NCI-H1092 (cell line): ENCODE data around the gene MDFI.

Experiments
- DNase-seq: peaks from one replicate; lab custom pipeline; 2025; lab: John Stamatoyannopoulos, UW

MDFI gene

DNA sequence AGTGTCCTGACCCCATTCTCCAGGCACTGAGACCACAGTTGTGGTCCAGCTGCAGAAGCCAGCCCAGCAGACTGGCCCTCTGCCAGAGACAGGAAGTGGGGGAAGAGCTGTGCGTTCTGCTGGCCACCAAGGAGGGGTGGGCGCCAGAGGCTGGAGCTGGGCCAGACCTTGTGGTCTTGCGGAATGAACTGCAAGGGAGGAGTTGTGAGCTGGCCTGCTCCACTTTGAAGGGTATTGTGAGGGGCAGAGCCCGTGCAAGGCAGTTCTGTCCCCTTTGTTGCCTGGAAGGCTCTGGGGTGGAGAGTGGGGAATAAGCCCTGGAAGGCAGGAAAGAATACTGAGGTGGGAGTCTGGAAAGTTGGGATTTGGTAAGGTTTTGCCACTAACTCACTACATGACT is 3.6 kb upstream of the MDFI start:
- no peak for DNase-seq

DNA sequence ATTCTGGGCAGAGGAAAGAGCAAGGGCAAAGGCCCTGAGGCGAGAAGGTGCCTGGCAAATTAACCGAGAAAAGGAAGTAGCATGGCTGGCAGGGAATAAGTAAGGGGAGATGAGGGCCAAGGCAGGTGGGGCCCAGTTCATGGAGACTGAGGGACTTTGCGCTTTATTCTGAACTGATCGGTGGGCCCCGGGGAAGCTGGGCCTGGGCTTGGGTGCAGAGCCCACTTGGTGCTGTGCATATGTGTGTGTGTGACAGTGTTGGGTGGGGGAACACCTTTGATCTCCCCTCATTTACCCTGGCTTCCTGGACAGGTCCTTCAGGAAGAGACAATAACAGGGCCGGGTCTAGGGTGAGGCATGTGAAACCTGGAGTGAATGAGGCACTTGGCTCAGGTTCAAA is 2.9 kb upstream of the MDFI start:
- no peak for DNase-seq

DNA sequence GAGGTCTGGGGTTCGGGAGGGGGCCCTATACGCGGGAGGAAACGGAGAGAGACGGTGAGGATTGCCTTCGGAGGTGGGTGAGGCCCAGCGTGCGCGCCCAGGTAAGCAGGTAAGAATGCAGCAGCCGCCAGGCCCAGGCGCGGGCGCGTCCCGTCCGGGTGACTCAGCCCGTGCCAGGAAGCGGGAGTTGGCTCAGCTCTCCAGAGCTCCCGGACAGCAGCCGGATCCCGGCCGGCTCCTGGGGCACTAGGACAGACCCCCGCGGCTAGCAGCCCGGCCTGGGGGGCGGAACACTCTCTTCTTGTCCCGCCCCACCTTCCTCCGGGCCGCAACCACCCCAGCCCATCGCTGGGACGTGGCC is 1.5 kb upstream of the MDFI start:
- DNase-seq, result no peak

DNA sequence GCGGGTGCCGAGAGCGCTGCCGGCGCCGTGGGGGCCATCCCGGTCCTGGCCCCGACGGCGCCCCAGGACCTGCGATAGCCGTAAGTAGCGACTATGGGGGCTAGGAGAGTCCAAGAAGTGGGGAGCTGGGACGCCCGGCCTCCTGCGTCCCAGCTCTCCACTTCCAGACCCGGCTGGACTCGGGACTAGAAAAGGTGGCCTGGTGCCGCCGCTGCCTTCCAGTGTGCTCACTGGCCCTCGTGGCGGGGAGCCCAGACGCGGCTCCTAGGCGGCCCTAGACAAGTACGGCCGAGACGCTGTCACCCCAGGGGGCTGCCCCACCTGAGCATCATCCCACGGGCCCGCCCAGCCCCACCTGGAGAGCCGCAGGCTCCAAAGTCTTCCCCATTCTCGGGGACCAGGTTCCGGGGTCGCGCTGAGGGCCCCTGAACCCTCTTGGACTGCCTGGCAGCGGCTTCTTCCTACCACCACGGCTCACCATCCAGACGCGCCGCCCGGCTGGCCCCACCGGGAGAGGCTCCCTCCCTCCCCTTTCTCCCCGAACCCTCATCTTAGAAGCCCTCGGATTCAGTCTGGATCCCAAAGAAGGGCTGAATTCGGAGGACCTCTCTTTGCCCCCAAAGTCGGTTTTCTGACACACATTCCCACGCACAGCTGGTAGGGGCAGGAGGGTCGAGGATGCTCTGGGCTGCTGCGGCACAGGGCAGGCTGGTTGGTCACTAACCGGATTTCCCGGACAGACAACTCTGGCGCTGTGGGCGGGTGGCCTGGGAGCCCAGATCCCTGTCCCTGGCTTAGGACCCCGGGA is 870 bp upstream of the MDFI start:
- no peak for DNase-seq

DNA sequence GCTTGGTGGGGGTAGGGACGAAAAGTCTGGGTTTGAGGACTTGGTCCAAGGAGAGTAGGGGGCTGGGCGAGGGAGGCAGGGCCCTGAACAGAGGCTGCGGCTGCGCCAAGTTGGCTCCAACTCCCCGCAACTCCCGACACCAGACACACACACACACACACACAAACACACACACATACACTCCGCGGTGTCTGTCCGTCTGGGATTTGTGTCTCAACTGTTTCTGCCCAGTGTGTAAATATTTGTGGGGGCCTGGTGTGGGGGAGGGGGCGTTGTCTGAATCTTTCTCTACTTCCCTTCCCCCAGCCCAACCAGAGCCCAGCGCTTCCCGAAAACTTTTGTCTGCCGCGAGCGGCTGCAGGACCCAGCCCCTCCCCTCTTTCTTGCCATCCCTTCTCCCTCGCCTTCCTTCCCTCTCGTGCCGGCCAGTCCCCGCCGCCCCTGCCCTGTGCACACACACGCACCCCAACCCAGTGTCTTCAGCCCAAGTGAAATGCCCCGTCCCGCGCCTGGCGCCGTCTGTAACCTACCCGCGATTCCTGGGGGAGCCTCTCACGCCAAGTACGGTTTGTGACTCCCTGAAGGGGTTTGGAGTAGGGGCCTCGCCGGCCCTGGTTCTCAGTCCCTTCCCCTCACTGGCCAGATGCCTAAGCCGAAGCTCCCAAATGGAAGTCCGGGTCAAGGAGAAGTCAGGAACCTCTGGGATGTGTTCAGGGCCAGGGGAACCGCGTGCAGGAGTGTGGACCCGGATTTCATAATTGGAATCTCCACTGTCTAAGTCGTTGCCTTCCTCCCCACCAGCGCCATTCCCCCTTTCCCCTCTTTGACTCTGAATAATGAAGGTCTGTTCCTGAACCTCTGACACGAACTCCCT is 904 bp downstream of the MDFI start:
- DNase-seq, result no peak

DNA sequence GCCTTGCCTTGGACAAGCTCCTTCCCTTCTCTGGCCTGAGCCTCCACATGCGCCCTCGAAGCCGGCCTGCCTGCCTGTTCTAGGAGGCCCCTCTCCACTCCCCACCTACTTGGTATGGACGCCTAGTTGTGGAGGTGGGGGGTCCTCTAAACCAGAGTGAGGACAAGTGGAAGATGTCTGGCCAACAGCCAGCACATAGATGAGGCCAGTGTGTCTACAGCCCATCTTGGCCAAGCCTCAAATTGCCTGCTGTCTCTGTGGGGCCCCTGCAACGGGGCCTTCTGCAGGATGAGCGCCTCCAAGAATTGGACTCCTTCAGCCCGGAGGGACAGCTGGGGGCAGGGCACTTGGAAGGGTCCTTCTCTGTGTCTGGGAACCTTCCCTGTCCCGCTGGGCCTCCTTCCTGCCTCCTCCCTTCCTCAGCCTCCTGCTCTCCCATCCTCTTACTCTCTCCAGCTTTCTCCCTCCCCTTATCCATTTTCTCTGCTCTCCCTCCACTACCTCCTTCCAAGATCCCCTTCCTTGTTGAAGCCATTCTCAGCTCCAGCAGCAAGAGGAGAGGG is 1.6 kb downstream of the MDFI start:
- DNase-seq, result no peak

DNA sequence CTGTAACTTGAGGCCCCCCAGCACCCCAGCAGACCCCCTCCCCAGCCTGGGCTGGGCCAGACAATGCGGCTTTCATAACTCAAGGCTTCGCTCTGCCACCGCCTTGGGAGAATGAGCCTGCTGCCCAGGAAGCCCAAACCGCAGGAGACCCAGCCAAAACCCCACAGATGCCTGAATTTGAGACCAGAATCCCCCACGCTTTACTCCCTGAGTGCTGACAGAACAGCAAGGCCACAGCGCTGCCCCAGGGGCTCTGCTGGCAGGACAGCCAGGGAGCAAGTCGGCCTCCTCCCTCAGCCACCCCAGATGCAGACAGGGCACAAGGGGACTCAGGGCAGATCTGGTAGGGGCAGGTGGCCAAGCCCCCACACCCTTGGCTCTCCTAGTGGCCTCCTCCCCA is 2.2 kb downstream of the MDFI start:
- no peak for DNase-seq

DNA sequence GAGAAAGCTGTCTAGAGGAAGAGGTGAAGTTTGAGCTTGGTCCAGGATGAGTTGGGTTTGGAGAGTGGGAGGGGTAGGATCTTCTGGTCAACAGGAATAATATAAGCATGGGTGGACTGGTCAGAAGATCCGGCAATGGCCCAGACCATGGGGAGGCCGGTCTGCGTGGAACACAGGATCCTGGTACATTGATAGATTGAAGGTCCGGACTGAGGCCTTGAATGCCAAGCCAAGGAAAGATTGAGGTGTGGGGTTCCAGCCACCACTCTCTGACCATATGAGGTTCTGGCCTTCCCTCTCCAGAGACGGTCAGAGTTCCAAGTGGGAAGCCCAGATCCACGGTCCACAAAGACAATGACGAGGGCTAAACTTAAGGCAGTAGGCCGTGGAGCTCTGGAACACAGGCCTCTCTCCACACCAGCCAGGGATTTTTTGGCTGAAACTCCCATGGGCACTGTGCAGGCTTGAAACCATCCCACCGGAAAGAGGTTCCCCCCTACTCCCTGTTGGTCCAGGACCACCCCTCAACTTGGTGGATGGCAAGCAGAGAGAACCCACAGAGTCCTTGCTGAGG is 3.2 kb downstream of the MDFI start:
- no peak for DNase-seq

DNA sequence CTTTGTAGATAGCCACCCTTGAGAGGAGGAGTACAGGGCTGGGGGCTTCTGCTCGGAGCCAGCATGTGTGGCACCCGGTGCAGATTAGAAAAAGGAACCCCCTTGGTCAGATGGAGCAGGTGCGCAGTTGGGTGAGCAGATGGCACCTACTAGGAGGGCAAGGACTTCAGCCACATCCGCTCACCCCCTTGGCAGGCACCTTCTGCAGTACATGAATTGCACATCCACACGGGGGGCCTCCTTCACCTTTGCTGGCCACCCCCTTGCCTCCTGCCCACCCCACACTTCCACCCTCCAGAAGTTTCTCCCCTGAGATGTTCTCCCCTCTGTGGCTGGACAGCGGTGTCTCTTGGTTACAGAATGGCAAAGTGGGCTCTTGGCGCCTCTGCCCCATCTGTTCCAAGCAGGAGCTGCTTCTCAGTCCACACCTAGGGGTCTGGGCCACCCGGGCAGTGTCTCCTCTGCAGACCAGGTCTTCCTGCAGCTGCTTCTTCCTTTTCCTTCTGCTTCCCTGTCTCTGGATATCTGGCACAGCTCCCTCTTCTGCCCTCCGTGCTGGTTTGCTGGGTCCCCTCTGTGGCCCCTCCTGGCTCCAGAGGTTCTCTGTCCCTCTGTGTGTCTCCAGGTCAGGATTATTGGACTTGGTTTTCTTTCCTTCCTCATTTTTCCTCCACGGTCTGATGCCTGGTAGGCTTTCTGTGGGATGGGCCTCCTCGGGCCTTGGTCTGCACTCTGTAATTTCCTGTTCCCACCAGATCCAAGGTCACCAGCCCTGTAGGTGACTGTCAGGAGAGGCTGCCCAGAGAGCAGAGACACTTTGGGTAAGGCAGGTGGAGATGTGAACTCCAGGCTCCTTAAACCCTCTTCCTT is 4.1 kb downstream of the MDFI start:
- DNase-seq, result no peak

DNA sequence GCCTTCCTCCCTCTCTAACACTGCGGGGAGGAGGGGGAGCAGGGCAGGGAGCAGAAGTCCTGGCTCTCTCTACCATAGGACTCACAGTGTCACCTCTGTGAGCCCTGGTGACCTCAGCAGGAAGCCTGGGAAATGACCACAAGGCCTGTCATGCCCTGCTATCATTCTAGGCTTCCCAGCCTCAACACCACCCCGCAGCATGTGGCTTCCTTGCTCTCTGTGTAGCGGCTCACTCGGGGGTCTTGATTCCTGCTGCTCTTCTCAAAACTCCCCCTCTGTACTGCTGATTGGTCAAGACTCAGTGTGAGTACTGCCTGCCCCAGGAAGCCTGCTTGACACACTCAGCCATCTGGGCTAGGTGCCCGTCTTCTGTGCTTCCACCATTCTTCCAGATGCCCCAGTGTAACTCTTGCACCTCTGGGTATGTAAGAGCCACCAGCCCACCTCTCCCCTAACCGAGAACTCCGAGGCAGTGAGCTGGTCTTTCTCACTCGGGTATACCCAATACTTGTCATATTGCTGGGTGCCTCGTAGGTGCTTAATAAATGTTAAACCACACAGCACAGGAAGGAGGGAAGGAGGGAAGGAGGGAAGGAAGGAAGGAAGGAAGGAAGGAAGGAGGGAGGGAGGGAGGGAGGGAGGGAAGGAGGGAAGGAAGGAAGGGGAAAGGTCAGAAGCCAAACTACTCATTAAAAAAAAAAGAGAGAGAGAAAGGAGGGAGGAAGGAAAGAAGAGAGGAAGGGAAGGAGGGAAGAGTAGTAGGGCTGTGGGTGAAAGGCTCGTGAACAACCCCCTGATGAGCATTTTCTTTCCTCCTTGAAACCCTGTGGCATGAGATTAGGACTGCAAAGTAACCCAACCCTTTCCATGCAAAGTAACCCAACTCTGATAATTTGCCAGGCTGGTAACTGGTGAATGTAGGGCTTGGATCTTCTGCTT is 5.0 kb downstream of the MDFI start:
- no peak for DNase-seq

DNA sequence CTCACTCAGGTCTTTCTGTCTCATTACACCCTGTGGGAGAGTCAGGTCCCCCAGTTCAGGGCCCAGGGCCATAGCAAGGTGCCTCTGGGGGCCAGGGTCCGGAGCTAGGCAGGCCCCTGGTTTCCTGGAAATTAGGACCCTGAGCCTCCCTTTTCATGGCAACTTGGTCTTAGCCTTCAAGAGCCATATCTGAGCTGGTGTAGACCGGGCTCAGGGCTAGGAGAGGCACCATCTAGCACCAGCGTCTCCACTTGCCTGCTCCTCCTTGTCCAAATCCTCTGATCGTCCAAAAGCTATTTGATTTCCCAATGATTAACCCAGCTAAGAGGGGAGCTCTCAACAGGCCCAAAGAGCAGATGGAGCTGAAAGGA is 5.6 kb downstream of the MDFI start:
- no peak for DNase-seq

DNA sequence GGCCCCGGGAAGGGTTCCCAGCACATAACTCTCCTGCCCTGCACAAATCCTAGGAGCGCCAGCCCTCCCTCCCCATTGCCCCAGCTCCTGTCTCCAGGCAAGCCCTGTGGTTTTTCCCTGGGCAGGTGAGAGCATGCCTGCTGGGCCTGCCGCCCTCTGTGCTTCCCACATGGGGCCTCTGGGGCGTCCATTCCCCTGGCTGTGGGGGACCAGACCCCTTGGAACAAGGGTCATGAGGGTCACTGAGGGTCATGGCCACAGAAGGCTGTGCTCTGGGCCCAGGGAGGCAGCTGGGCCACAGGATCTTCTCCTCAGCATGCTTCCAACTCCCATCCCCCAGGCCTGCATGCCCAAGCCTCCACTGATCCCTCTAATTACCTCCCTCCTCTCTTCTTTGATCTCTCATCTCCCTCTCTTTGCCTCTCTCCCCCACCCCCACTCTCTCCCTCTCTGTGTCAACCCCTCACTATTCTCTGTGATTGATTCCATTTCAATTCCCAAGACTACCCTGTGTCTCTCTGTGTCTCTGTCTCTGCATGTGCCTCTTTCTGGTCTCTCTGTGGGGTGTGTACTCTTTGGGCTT is 6.1 kb downstream of the MDFI start:
- no peak for DNase-seq

DNA sequence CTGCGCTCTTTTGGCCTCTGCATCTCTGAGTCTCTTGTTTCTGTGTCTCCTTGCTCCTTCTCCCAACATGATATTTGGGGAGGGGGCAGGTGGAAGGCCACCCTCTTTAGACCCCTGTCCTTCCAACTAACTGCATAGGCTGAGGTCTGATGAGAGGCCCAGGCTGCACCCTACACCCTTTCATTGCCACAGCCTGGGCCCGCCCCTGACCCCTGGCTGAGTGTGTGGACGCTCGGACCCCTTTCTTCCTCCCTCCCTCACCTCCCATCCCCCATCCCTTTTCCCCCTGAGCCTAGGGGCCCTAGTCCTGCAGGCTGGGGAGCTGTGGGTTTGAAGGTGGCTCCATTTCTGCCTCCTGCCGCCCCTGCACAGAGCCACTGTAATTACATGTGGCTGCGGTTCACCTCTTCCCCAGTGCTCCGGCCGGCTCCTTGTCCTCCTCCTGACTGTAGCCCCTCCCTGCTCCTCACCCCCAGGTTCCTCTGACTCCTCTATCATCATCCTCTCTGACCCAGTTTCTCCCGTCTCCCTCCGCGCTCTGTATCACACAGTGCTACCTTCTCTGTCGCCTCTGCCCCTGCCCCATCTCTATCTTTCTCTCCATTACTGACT is 6.8 kb downstream of the MDFI start:
- DNase-seq, result no peak

DNA sequence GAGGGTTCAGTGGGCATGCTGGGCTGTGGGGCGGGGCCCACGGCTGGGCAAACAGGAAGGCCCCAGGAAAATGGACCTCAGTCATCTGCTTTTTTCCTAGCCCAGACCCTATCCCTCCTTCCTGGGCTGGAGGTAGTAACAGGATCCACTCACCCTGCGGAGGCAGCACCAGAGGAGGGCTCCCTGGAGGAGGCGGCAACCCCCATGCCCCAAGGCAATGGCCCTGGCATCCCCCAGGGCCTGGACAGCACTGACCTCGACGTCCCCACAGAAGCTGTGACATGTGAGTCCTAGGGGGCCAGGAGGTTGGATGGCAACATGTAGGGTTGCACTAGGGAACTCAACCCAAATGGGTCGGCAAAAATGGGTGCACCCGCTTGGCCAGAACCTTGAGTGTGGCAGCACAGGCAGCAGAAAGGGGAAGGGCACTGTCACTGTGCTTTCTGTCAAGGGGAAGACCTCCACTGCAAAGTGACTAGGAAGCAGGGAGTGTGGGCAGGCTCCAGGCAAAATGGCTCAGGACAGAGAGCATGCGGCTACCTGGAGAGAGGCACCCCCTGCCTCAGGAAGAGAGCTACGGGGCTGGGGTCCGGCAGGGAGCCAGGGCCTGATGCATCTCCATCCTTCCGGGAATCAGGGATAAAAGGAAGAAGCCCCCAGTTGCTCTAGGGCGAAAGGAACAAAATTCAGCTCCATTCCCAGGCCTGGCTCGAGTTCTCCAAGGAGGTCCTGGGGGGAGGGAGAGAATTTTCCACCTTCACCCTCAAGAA is 7.9 kb downstream of the MDFI start:
- DNase-seq, result no peak

DNA sequence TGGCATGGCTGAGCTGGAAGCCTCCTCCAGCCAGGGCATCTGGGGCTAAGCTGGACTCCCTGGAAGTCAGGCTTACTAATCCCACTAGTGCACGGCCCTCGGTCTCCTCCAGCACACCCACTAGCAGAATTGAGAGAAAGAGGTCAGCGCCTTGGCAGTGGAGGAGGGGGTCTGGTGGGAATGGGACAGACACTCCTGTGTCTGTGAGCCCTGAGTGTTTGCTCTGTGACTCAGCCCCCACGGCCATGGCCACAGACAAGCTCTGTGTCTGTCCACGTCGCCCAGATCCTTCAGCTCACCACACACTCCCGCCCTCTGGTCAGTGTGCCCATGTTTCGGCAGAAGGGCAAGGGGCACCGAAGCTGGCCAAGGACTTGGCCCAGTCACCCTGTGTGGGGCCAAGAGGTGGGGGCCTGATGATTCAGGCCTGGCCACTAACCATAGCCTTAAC is 8.8 kb downstream of the MDFI start:
- no peak for DNase-seq

DNA sequence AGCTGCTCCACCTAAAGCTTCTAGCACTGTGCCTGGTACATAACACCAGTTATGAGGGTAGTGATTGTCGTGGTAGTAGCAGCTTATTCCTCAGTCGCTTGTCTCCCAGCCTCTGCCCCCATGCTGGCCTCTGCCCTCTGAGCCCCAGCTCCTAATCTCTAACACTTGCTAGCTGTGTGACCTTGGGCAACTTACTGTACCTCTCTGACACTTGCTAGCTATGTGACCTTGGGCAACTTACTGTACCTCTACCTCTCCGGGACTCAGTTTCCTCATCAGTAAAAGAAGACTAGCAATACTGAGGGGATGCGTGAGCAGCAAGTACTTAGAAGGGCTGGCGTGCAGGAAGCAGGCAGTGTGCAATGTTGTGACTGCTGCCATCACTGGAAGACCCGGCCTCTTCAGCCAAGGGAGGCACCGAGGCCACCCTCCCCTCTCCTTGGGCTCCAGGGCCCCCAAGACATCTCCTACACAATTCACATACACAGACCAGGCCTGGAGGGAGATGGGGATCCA is 9.9 kb downstream of the MDFI start:
- DNase-seq, result no peak

DNA sequence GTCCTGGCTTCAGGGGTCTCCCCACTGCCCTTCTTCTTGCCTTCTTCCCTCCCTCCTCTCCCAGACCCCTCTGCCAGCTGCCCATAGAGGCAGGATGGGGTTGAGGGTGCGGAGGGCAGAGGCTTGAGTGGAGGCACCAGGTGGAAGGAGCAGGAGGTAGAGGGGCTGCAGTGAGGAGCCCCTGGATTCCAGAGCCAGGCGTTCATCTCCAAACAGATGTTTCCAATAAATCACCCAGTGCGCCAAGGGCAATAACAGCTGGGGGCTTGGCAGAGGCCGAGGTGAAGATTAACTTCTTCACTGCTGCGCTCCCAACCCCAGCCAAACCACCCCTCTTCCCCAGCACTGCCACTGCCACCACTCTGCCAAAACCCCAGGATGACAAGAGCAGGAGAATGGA is 10.7 kb downstream of the MDFI start:
- DNase-seq, result no peak

DNA sequence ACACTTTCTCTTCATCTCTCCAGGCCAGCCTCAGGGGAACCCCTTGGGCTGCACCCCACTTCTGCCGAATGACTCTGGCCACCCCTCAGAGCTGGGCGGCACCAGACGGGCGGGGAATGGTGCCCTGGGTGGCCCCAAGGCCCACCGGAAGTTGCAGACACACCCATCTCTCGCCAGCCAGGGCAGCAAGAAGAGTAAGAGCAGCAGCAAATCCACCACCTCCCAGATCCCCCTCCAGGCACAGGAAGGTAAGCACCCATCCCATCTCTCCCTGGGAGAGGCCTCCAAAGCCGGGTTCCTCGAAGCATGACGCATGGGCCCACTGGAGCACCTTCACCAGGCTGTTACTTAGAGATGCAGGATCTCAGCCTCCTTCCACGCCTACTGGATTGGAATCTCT is 11.3 kb downstream of the MDFI start:
- no peak for DNase-seq

DNA sequence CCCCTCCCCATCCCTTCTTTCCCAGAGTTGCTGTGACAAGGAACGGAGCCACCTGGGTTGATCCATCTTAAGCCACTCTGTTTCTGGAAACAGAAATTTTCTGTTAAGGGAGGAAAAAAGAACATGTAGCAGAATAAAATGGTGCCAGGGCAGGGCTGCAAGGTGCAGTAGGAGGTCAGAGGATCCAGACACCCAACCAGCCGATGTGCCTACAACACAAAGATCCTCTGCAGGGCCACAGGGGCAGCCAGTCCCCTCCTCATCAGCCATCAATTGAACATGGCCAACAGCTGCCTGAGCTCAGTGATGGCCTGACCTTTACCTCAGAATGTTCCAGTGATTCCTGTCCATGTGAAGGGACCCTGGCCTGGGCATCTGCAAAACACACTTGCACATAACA is 11.9 kb downstream of the MDFI start:
- no peak for DNase-seq
